HG02852 (cell line): ENCODE measurements around the gene TMEM208.

Source experiments
- ATAC-seq: cut with Tn5 transposase; IDR thresholded peaks from one replicate; pipeline ENCODE4 v1.9.1; 2021; ENCODE audit warnings: mild to moderate bottlenecking, moderate library complexity; ENCODE audit not compliant: unreplicated experiment

TMEM208 gene

DNA sequence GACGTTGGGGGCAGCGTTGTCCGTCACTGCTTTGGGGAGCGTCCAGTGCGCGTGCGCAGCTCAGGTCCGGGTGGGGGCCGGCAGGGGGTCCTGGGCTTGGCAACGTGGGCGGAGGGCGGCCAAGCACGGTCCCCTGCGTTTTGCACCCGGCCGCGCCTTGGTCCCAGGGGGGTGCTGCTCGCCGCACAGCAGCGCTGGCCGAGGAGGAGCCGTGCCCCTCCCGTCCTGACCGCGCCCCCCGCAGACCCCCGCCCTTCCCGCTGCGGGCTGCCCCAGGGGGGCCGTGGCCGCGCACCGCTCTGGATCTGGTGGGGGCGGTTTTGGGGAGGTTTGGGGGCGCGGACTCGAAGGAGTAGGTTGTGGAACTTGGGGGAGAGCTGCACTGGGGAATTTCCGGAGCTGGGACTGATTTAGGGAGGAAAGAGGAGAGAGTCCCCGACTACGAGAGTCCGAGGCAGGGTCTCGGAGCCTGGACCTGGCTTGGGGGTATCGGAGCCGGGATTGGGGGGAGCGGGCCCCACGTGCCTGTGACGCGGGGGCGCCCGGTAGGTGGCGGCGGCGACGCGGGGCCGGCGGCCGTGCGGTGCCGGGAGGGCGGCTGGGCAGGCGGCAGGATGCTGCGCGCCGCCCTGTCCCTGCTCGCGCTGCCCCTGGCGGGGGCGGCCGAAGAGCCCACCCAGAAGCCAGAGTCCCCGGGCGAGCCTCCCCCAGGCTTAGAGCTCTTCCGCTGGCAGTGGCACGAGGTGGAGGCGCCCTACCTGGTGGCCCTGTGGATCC is 21.7 kb downstream of the TMEM208 start, which contains the start of gene SLC9A5:
SLC9A5 (plus strand) TSS at position 579 of the 777 bp plus-strand sequence; CDS start at position 615, 36 bp downstream.
- no peak for ATAC-seq

DNA sequence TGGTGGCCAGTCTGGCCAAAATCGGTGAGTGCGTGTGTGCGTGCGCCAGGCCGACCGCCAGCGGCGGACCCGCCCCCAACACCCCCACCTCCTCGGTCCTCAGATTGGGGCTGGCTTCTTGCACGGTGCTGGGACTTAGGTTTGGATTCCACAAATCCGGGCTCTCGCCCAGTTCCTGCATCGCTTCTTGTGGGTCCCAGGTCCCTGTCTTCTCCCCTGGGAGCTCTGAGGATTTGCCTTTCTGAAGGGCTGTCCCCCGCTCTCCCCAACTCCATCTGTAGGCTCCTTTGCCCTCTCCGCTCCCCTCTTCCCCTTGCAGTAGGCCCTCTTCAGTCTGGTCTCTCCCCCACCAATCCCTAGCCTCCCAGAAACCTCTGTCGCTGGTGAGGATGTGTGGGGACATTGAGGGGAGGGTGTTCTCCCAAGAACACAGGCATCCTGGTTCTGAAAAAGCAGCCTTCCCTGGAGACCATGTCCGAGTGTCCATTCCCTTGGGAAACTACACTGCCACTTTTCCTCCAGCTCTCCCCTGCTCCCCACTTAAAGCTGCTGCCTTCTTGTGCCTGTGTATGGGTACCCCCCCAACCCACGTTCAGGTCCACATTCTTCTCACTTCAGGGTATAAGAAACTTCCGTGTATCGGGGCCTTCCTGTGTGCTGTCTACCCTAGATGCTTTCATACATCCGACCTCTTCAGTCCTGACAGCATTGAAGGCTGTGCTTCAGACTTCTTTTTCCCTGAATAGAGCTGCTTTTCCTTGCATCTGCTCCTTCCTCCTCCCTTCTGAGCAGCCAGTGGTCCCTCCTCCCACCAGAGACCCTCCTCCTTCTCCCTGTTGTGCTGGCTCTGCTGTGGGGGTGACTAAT is 22.5 kb downstream of the TMEM208 start:
- ATAC-seq: no peak

DNA sequence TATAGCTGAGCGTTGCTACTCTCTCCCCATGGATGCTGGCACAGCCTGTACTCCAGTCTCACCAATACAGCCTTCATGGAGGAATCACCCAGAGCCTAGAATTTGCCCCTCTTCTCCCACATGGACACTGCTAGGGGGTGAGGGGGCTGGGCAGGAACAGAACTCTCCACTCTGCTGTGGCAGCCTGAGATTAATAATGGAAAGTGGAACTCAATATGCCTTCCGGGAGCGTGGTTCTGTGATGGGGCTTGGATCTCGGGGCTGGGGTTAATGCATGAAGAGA is 23.1 kb downstream of the TMEM208 start:
- ATAC-seq: no peak

- no peak for ATAC-seq
These were observed 25.9 kb downstream of the TMEM208 start for GRCh38 chr16:67252609-67253497.

DNA sequence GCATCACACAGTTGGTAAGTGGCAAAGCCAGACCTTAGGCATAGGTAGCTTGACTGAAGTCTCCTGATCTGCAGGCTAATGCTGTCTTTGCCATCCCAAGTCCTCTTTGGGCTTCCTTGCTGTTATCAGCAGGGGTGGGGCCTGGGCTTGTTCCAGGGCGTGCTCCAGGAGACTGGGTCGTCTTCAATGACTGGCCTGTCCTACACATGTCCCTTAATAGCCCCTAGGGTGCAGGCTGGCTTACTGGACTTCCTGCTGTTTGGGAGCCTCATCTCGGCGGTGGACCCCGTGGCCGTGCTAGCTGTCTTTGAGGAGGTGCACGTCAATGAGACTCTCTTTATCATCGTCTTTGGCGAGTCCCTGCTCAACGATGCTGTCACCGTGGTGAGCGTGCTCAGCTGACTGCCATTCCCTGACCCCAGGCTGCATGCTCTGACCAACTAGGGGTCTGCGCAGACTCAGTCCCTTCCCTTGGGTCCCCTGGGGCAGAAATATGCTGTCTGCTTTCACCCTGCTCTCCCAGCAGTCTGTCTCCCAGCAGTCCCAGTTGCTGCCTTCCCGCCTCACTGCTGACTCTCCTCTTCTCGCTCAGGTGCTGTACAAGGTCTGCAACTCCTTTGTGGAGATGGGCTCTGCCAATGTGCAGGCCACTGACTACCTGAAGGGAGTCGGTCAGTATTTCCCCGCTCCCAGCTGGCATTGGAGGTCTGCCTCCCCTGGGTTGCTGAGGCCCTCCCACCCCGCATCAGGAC is 28.0 kb downstream of the TMEM208 start:
- ATAC-seq: no peak

DNA sequence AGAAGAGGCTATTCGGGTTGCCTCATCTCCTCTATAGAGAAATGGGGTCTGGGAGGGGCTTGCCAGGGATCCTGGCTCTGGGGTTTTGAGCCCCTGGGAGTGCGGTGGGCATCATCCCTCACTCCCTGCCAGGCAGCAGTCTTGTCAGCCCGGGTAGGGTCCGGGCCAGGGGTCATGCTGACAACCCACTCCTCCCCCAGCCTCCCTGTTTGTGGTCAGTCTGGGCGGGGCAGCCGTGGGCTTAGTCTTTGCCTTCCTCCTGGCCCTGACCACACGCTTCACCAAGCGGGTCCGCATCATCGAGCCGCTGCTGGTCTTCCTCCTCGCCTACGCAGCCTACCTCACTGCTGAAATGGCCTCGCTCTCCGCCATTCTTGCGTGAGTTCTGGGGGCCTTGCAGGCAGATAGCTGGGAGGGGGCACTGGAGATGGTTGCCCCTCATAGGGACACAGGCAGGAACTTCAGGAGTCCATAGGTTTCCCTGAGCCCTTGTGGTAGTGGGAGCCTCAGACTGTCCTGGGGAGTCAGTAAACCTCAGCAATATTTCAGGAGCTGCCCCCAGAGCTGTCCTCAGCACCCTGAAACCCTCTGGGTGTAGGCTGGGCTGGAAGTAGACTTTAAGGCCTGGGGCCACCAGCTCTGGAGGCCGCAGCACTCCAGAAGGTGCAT is 28.8 kb downstream of the TMEM208 start:
- no peak for ATAC-seq

GRCh38 chr16:67256701-67257230 is 29.8 kb downstream of the TMEM208 start:
- ATAC-seq: no peak

DNA sequence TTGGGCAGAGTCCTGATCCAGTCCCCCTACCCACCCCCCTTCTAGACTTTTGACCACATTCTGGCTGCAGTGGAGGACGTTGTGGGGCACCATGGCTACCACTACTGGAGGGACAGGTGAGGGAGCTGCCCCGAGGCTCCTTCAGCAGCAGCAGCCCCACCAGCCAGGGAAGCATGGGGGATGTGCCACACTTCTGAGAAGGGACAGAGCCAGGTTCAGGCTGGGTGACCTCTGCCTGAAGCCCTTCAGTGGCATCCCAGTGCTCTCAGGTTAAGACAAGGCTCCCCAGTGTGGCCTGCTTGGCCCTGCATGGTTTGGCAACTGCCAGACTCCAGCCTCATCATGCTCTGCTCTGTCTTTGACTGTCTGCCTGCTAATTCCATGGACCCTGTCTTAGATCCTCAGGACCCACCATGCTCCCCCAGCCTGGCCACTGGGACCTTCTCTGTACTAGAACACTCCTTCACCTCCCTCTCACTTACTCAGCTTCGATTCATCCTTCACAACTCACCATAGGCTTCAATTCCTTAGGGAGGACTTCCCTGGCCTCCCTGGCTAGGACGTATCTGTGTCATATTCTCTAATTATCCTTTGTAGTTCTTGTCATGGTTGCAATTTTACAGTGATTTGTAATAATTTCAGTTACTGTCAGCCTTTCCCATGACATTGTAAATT is 30.7 kb downstream of the TMEM208 start:
- ATAC-seq: no peak

DNA sequence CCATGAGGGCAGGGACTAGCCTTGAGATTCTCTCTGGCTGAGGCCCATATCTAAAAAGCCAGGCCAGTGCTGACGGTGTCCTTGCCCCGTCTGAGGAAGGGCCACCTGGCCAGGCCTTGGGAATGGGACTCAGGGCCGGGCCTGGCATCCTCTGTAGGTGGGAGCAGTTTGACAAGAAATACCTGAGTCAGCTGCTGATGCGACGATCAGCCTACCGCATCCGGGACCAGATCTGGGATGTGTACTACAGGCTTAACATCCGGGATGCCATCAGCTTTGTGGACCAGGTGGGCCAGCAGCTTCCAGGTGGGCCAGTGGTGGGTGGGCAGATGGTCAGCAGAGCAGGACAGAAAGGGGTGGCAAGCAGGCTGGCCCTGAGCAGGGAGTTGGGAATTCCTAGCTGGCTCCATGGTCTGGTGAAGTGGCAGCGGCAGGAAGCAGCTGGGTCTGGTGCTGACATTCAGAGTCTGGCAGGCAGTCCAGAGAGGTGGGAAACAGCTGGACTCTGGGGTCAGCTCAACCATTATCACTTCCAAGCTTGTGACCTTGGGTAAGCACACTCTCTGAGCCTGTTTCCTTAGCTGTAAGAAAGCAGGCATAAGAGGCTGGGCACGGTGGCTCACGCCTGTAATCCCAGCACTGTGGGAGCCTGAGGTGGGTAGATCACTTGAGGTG is 31.4 kb downstream of the TMEM208 start:
- no peak for ATAC-seq

- ATAC-seq: no peak
These were observed 32.8 kb downstream of the TMEM208 start for GRCh38 chr16:67259705-67260104.

DNA sequence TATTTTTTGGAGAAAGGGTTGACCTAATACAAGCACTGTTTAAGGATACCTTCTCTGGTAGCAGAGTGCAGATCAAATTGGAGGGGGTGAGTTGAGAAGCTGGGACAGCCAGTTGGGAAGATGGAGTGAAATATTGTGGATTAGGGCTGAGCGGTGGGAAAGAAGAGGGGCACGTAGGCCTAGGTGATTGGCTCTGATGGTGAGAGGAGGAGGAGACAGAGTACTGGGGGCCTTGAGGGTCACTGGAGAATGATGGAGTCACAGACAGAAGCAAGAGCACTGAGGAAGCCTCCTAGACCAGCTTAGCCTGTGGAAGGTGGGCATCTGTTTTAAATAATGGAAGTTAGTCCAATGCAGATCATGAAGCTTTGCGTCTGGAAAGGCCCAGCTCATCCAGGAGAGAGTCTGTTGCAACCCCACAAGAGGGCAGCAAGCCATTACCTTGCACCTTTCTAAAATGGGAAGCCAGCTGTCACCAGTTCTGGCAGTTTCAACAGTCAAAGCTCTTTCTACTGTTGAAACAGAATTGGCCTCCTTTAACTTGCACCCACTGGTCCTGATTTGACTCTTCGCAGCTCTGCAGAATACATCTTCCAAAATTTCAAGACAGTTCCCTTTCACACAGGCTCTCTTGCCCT is 33.6 kb downstream of the TMEM208 start:
- no peak for ATAC-seq

- ATAC-seq: no peak
These were observed 36.3 kb downstream of the TMEM208 start for GRCh38 chr16:67263201-67263600.

DNA sequence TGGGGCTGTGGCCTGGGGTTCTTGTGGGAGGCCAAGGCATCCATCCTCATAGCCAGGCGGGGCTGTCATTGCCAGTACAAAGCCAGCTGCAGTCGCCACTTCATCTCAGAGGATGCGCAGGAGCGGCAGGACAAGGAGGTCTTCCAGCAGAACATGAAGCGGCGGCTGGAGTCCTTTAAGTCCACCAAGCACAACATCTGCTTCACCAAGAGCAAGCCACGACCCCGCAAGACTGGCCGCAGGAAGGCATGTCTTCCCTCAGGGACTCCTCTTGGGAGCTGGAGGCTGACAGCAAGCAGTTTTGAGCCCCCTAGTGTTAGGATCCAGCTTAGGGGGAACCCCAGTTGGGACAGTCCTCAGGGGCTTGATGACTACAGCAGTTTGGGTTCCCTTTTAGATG is 37.3 kb downstream of the TMEM208 start:
- ATAC-seq: no peak

DNA sequence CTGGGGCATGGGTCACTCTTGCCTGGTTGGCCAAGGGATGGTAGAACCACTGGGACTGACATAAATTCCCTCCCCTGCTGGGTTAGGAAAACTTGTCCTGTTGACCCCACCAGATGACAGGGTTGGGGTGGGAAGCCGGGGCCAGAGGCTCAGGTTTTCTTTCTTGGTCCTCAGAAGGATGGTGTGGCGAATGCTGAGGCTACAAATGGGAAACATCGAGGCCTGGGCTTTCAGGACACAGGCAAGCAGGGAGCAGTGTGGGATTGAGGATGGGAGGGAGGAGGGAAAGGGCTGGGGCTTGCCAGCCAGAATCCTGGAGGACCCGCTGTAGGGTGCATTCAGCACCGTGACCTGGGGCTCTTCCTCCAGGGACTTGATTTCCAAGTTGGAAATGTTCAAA is 37.9 kb downstream of the TMEM208 start:
- ATAC-seq: no peak

GRCh38 chr16:67265834-67266233 is 38.9 kb downstream of the TMEM208 start:
- ATAC-seq: no peak

DNA sequence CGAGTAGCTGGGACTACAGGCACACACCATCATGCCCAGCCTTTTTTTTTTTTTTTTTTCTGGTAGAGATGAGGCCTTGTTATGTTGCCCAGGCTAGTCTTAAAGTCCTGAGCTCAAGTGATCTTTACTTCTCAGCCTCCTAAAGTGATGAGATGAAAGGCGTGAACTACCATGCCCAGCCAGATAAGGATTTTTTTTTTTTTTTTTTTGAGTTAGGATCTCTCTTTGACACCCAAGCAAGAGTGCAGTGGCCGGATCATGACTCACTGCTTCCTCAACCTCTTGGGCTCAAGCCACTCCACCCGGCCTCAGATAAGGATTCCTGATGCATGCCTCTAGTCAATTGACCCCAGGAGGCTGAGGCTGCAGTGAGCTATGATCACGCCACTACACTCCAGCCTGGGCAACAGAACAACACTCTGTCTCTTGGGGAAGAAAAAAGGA is 41.2 kb downstream of the TMEM208 start:
- no peak for ATAC-seq

DNA sequence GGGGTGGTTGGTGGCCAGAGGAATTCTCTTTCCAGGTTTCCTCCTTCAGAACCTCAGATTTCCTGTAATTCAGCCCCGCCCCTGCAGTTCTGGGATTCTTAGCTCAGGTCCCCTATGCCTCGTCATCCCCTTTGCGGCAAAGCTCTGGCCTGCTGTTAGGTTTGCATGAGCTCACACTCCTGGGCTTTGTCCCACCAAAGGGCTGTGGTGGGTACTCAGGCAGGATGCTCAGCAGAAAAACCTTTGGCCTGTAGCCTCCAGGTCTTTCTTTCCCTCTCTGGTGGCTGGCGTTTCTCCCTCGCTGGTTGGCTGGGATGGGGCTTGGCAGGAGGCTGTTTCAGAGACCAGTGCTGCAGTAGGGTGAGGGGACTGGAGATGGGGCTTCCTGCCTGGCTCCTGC is 42.8 kb downstream of the TMEM208 start:
- no peak for ATAC-seq

- ATAC-seq: no peak
These were observed 44.0 kb downstream of the TMEM208 start for GRCh38 chr16:67270931-67271338.
